Panc1 (cell line): ENCODE measurements around the gene C17orf67.

Experiments used
- CTCF ChIP-seq: fragments of 450-650 bp; IDR thresholded peaks from 2 replicates; pipeline ENCODE4 v1.5.1; 2017; ENCODE audit warnings: mild to moderate bottlenecking
- POLR2AphosphoS5 ChIP-seq: IDR thresholded peaks from 2 replicates; pipeline ENCODE4 v1.6.1; 2012; ENCODE audit warnings: mild to moderate bottlenecking, low read depth, low read length, moderate library complexity
- SIN3A ChIP-seq: IDR thresholded peaks from 2 replicates; pipeline ENCODE4 v1.6.1; 2012; ENCODE audit warnings: low read depth, mild to moderate bottlenecking, low read length, moderate library complexity, borderline replicate concordance; ENCODE audit not compliant: insufficient read depth
- TCF7L2 ChIP-seq: IDR thresholded peaks from 2 replicates; pipeline ENCODE4 v1.6.1; 2011; ENCODE audit warnings: mild to moderate bottlenecking, low read depth, low read length, inconsistent platforms
- TF ChIP-seq, protein P1 (sequence below), 2 experiments: IDR thresholded peaks; 2 replicates each; pipeline ENCODE4 v1.6.1; 2011 to 2012; ENCODE audit warnings: low read depth in 2 of 2, control low read depth in 1 of 2, low read length in 1 of 2, mild to moderate bottlenecking in 1 of 2, moderate library complexity in 1 of 2; ENCODE audit not compliant: insufficient read depth in 1 of 2

DNA sequence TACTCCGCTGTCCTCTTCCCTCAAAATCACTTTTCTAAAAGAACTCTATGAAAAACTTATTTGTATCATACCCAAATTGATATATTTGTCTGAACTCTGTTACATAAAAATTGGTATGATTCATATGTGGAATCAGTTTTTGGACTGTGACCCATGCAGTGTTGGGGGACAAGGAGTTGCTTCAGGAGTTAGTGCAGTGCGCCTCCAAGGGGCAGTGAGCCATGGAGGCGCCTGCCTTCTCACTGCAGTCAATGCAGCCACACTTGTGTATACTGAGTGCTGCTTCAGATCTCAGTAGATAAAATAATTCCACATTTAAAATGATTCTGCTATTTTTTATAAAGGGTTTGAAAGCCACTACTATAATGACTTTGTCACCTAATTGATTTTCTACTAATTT, 32.8 kb upstream of the C17orf67 start:
- TF ChIP-seq CTCF, result peak; percentile 41
- no peak for TF ChIP-seq POLR2AphosphoS5
- TF ChIP-seq, protein P1, sequence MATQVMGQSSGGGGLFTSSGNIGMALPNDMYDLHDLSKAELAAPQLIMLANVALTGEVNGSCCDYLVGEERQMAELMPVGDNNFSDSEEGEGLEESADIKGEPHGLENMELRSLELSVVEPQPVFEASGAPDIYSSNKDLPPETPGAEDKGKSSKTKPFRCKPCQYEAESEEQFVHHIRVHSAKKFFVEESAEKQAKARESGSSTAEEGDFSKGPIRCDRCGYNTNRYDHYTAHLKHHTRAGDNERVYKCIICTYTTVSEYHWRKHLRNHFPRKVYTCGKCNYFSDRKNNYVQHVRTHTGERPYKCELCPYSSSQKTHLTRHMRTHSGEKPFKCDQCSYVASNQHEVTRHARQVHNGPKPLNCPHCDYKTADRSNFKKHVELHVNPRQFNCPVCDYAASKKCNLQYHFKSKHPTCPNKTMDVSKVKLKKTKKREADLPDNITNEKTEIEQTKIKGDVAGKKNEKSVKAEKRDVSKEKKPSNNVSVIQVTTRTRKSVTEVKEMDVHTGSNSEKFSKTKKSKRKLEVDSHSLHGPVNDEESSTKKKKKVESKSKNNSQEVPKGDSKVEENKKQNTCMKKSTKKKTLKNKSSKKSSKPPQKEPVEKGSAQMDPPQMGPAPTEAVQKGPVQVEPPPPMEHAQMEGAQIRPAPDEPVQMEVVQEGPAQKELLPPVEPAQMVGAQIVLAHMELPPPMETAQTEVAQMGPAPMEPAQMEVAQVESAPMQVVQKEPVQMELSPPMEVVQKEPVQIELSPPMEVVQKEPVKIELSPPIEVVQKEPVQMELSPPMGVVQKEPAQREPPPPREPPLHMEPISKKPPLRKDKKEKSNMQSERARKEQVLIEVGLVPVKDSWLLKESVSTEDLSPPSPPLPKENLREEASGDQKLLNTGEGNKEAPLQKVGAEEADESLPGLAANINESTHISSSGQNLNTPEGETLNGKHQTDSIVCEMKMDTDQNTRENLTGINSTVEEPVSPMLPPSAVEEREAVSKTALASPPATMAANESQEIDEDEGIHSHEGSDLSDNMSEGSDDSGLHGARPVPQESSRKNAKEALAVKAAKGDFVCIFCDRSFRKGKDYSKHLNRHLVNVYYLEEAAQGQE (IDR thresholded peaks at IDR 0.05; ENCODE audit: insufficient read depth in 1 of 2, low read depth in 2 of 2, low read length in 1 of 2), result no peak
- TF ChIP-seq SIN3A, result no peak
- TF ChIP-seq TCF7L2, result no peak
